Osteocyte (in vitro differentiated cells): ENCODE measurements around the gene LIMS1. TPM values are rescaled to one million over a fixed set of nuclear protein-coding genes. Genes with fewer than 3 reads are reported as not detected.

ENCODE experiments used
- DNase-seq: peaks from one replicate; pipeline ENCODE4 v3.0.0; 2021; ENCODE audit warnings: mixed read lengths; ENCODE audit not compliant: unreplicated experiment; ENCODE audit errors: extremely low spot score
- H3K27ac Mint-ChIP-seq: one replicate; pipeline ENCODE4 v1.8.0; 2021; ENCODE audit warnings: mild to moderate bottlenecking, mixed read lengths; ENCODE audit not compliant: unreplicated experiment
- H3K27me3 Mint-ChIP-seq: one replicate; pipeline ENCODE4 v1.8.0; 2021; ENCODE audit warnings: mixed read lengths; ENCODE audit not compliant: unreplicated experiment
- H3K36me3 Mint-ChIP-seq: one replicate; pipeline ENCODE4 v1.8.0; 2021; ENCODE audit warnings: mixed read lengths; ENCODE audit not compliant: unreplicated experiment
- H3K4me1 Mint-ChIP-seq: one replicate; pipeline ENCODE4 v1.8.0; 2021; ENCODE audit warnings: mixed read lengths; ENCODE audit not compliant: unreplicated experiment
- H3K4me3 Mint-ChIP-seq: one replicate; pipeline ENCODE4 v1.8.0; 2021; ENCODE audit warnings: mild to moderate bottlenecking, moderate library complexity, mixed read lengths; ENCODE audit not compliant: unreplicated experiment
- H3K9me3 Mint-ChIP-seq: one replicate; pipeline ENCODE4 v1.8.0; 2021; ENCODE audit warnings: mixed read lengths; ENCODE audit not compliant: unreplicated experiment
- total RNA-seq: library from RNA; stranded (reverse); gene quantifications from 2 replicates; pipeline ENCODE4 v1.2.1, GENCODE V29; 2021
- TF ChIP-seq, protein P1 (sequence below): fragments of 200-600 bp; sonication (generic); IDR thresholded peaks from 2 replicates; pipeline ENCODE4 v1.5.0; 2021; ENCODE audit warnings: antibody characterized with exemption, mild to moderate bottlenecking, moderate library complexity

LIMS1 gene
- total RNA-seq, 1 donor from 2014 or later = 74.4 TPM

DNA sequence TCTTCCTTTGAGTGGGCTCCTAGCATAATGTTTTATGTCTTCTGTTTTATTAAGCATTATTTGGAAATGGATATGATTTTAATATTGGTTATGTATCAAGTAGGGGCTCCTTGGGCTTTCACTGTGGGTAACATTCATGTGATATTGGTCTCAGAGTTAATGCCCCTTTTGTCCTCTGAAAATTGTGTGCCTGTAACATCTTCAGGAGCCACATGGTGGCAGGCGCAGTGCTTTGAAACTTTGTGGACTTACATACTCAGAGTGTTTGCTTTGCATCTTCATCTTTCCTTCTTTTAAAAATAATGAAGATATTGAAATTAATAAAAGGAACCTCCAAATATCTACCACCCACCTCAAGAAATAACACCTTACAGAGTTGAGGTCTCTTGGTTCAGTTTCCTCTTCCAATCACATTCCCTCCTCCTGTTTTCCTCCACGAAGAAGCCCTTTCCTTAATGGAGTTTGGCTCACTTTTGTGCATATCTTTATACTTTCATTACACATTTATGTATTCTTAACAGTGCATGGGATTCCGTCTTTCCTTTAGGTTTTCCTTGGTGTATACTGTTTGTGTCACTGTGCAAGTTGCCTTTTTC lies 73.5 kb downstream of the LIMS1 start:
- TF ChIP-seq, protein P1, sequence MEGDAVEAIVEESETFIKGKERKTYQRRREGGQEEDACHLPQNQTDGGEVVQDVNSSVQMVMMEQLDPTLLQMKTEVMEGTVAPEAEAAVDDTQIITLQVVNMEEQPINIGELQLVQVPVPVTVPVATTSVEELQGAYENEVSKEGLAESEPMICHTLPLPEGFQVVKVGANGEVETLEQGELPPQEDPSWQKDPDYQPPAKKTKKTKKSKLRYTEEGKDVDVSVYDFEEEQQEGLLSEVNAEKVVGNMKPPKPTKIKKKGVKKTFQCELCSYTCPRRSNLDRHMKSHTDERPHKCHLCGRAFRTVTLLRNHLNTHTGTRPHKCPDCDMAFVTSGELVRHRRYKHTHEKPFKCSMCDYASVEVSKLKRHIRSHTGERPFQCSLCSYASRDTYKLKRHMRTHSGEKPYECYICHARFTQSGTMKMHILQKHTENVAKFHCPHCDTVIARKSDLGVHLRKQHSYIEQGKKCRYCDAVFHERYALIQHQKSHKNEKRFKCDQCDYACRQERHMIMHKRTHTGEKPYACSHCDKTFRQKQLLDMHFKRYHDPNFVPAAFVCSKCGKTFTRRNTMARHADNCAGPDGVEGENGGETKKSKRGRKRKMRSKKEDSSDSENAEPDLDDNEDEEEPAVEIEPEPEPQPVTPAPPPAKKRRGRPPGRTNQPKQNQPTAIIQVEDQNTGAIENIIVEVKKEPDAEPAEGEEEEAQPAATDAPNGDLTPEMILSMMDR = peak; percentile 71
- Mint-ChIP-seq H3K36me3 (no peaks in the 10 kb centered on the region), H3K4me3 (no peak overlapping the region), H3K9me3 (no peaks in the 10 kb centered on the region), H3K27ac (no peak overlapping the region), H3K4me1 (peaks cover 12% of the 10 kb centered on the region), H3K27me3 (no peaks in the 10 kb centered on the region)
- no peak for DNase-seq

DNA sequence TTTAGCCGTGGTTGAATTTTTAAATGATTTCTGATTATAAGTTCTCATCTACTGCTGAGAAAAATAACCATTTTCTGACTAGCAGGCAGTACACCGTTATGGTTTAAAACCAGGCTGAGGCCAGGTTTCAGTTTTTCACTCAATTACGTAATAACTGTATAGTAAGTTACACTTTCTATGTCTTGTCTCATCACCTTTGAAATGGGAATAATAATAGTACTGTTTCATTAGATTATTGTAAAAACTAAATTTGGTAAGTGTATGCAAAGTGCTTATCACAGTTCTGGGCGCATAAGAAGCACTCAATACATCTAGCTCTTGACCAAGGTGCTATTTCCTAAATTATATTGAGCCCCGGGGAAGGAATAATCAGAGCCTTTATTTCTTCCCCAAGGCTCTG lies 76.8 kb downstream of the LIMS1 start:
- DNase-seq = no peak
- Mint-ChIP-seq H3K27me3 (no peaks in the 10 kb centered on the region), H3K4me3 (no peak overlapping the region), H3K36me3 (no peaks in the 10 kb centered on the region), H3K4me1 (peaks cover 31% of the 10 kb centered on the region), H3K9me3 (no peaks in the 10 kb centered on the region), H3K27ac (no peak overlapping the region)
- TF ChIP-seq, protein P1 = no peak

DNA sequence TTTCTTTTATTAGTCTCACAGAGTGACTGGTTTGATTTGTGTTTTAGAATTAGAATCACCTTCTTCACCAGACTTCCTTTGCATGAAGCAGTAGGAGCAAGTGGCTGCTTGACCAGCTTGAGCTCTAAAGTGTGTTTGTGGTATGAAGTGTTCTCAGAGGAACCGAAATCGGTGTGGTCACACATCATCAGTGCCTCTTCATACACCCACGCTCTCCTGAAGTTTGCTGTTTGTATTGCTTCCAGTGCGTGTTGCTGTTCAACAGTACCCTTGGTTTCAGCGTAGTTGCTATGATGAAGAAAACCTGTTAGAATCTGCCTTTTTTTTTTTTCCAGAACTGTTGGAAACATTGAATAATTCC lies 77.9 kb downstream of the LIMS1 start:
- TF ChIP-seq, protein P1 = no peak
- DNase-seq = no peak
- no peaks in the 10 kb centered on the region for H3K36me3 Mint-ChIP-seq
- H3K9me3 Mint-ChIP-seq = no peaks in the 10 kb centered on the region
- peak overlapping the region; percentile 5 for H3K27ac Mint-ChIP-seq
- no peak overlapping the region for H3K4me3 Mint-ChIP-seq
- no peaks in the 10 kb centered on the region for H3K27me3 Mint-ChIP-seq
- H3K4me1 Mint-ChIP-seq = peaks cover 35% of the 10 kb centered on the region

GRCh38 chr2:108612514-108613183 lies 78.4 kb downstream of the LIMS1 start:
- H3K9me3 Mint-ChIP-seq = no peaks in the 10 kb centered on the region
- H3K36me3 Mint-ChIP-seq = no peaks in the 10 kb centered on the region
- TF ChIP-seq, protein P1 = no peak
- H3K27me3 Mint-ChIP-seq = no peaks in the 10 kb centered on the region
- no peak overlapping the region for H3K4me3 Mint-ChIP-seq
- DNase-seq = no peak
- peaks cover 34% of the 10 kb centered on the region for H3K4me1 Mint-ChIP-seq
- H3K27ac Mint-ChIP-seq = peak overlapping the region; percentile 5

GRCh38 chr2:108613261-108614042 lies 79.2 kb downstream of the LIMS1 start:
- Mint-ChIP-seq H3K27ac (peak overlapping the region; percentile 55), H3K4me1 (peaks cover 40% of the 10 kb centered on the region), H3K4me3 (no peak overlapping the region), H3K36me3 (no peaks in the 10 kb centered on the region), H3K9me3 (no peaks in the 10 kb centered on the region), H3K27me3 (no peaks in the 10 kb centered on the region)
- DNase-seq = no peak
- TF ChIP-seq, protein P1 = no peak
